Subcutaneous abdominal adipose tissue (tissue), 5 donors: ENCODE measurements around the gene OR1G1.
"Not testable (repeated sequence)": the region's sequence is repeated elsewhere in the genome, so short reads cannot be mapped to it uniquely, and the experiment has no call there.

Source experiments
- H3K27ac ChIP-seq: one replicate; pipeline ENCODE4 v1.7.0; 2013; ENCODE audit warnings: low read depth, mild to moderate bottlenecking, inconsistent platforms, low read length, moderate library complexity
- H3K27me3 ChIP-seq, 5 donors: one replicate each; pipeline ENCODE4 v1.7.0; 2013; ENCODE audit warnings: low read length in 5 of 5, inconsistent platforms in 1 of 5; ENCODE audit not compliant: control insufficient read depth in 5 of 5, insufficient read depth in 4 of 5
- H3K36me3 ChIP-seq, 5 donors: one replicate each; pipeline ENCODE4 v1.7.0; 2013; ENCODE audit warnings: low read length in 5 of 5; ENCODE audit not compliant: control insufficient read depth in 5 of 5, insufficient read depth in 5 of 5
- H3K4me1 ChIP-seq, 5 donors: one replicate each; pipeline ENCODE4 v1.7.0; 2013; ENCODE audit warnings: low read length in 5 of 5, mild to moderate bottlenecking in 3 of 5, moderate library complexity in 1 of 5; ENCODE audit not compliant: control insufficient read depth in 5 of 5, insufficient read depth in 5 of 5
- H3K4me3 ChIP-seq, 5 donors: one replicate each; pipeline ENCODE4 v1.7.0; 2013; ENCODE audit warnings: low read length in 5 of 5, low read depth in 1 of 5
- H3K9ac ChIP-seq, 5 donors: one replicate each; pipeline ENCODE4 v1.7.0; 2013; ENCODE audit warnings: low read length in 5 of 5, mild to moderate bottlenecking in 4 of 5, moderate library complexity in 3 of 5
- H3K9me3 ChIP-seq, 5 donors: one replicate each; pipeline ENCODE4 v1.7.0; 2013; ENCODE audit warnings: low read length in 5 of 5; ENCODE audit not compliant: control insufficient read depth in 5 of 5
- donor health status: healthy.
- donor health status: healthy.
- donor health status: healthy.
- donor health status: healthy.
- donor health status: healthy.

The OR1G1 gene

GRCh38 chr17:3127451-3127850, at the start of gene OR1G1:
Gene OR1G1 (minus strand): TSS chr17:3127551. CDS start chr17:3127551, 0 bp downstream.
- no peaks in the 10 kb centered on the region for H3K9me3 ChIP-seq
- peaks cover 4 to 9% (median 4%) of the 10 kb centered on the region in 5 donors for H3K27me3 ChIP-seq
- H3K36me3 ChIP-seq: no peaks in the 10 kb centered on the region
- no peak within 1 kb of the TSS for H3K27ac ChIP-seq
- H3K4me1 ChIP-seq: no peaks in the 10 kb centered on the region
- H3K9ac ChIP-seq: no peak within 1 kb of the TSS
- H3K4me3 ChIP-seq: no peak within 1 kb of the TSS

DNA sequence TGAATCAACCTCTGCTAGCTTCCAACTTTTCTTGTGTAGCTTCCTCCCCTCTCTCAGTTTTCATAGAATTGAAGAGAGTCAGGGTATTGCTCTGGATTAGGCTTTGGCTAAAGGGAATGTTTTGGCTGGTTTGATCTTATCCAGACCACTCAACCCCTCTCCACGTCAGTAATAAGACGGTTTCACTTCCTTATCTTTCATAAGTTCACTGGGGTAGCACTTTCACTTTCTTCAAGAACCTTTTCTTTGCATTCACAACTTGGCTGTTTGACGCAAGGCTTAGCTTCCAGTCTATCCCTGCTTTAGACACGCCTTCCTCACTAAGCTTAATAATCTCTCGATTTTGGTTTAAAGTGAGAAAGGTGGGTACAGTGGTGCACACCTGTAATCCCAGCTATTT, 40.2 kb upstream of the OR1G1 start:
- Histone ChIP-seq H3K27ac (no peak overlapping the region), H3K9ac (no peak overlapping the region), H3K4me3 (no peak overlapping the region), H3K36me3 (no peaks in the 10 kb centered on the region), H3K9me3 (peaks cover 3 to 20% (median 12%) of the 10 kb centered on the region in 5 donors), H3K27me3 (peaks cover 0 to 9% (median 2%) of the 10 kb centered on the region in 5 donors), H3K4me1 (no peaks in the 10 kb centered on the region)

DNA sequence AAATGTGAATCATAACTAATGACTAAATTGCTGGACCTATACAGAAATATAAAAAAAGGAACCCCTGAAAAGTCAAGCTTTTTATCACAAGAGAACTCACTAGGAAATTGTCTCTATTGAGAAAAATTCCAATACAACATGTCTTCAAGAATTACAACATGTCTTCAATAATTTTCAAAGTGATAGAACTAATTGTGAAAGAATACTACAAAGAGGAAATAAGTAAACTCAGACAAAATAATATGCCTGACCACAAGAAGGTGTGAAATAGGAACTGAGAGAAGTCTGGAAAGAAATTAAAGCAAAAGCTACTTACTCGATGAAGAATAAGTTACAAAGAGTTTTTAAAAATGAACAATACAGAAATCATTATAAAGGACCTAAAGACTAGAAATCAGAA, 29.9 kb upstream of the OR1G1 start:
- Histone ChIP-seq H3K9me3 (peaks cover 0 to 4% (median 0%) of the 10 kb centered on the region in 5 donors), H3K36me3 (no peaks in the 10 kb centered on the region), H3K27me3 (peaks cover 4 to 11% (median 7%) of the 10 kb centered on the region in 5 donors), H3K9ac (no peak overlapping the region), H3K4me1 (no peaks in the 10 kb centered on the region), H3K4me3 (no peak overlapping the region), H3K27ac (no peak overlapping the region)

- not testable (repeated sequence) for H3K4me3 ChIP-seq, H3K4me1 ChIP-seq, H3K27ac ChIP-seq, H3K9me3 ChIP-seq, H3K9ac ChIP-seq, H3K36me3 ChIP-seq, H3K27me3 ChIP-seq
Observed at GRCh38 chr17:3137494-3137893, 10.1 kb upstream of the OR1G1 start.

DNA sequence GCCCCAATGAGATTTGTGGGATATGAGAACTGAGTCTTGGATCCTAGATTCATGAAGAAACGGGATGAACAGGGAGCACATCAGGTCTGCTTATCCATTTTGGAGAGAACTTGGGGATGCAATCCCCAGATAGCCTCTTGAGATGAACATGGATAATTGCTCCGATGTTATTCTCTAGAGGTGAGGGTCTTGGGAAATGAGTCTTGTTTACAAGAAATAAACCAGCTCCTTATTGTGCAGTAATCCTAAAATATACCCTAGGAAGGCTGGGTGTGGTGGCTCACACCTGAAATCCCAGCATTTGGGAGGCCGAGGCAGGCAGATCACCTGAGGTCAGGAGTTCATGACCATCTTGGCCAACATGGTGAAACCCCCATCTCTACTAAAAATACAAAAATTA, 23.0 kb downstream of the OR1G1 start, which contains the start of gene OR1D2:
Gene OR1D2, minus strand, starts transcription at position 101 of the 400 bp plus-strand sequence. CDS start 11,426 bp downstream, outside the sequence.
- Histone ChIP-seq H3K9ac (no peak within 1 kb of the TSS), H3K27me3 (no peaks in the 10 kb centered on the region), H3K4me3 (no peak within 1 kb of the TSS), H3K27ac (no peak within 1 kb of the TSS), H3K36me3 (no peaks in the 10 kb centered on the region), H3K4me1 (no peaks in the 10 kb centered on the region), H3K9me3 (peaks cover 0 to 21% (median 13%) of the 10 kb centered on the region in 5 donors)
